Spleen (tissue), 11 donors: ENCODE measurements around the gene NEDD4L. TPM values are rescaled to one million over a fixed set of nuclear protein-coding genes. Genes with fewer than 3 reads are reported as not detected.

Experiments used
- DNase-seq: peaks from one replicate; pipeline ENCODE4 v3.0.0-alpha.2; 2020
- H3K27ac ChIP-seq, 8 donors: fragments of 200-600 bp; sonication (generic) in 7 of 8; 1 replicate in 4 of 8; 2 replicates in 4 of 8; pipeline versions ENCODE4 v1.5.0 to v1.8.0; 2016 to 2021; ENCODE audit warnings: inconsistent platforms in 4 of 8, mild to moderate bottlenecking in 4 of 8, moderate library complexity in 1 of 8
- H3K27me3 ChIP-seq, 7 donors: fragments of 200-600 bp; sonication (generic) in 6 of 7; replicated peaks in 1 of 7; 1 replicate in 4 of 7; 2 replicates in 3 of 7; pipeline versions ENCODE4 v1.5.0 to v1.8.0; 2016 to 2021; ENCODE audit warnings: inconsistent platforms in 3 of 7, mild to moderate bottlenecking in 1 of 7
- H3K36me3 ChIP-seq, 6 donors: fragments of 200-600 bp; sonication (generic) in 5 of 6; 1 replicate in 4 of 6; 2 replicates in 2 of 6; pipeline versions ENCODE4 v1.5.0 to v1.8.0; 2016 to 2021; ENCODE audit warnings: inconsistent platforms in 2 of 6
- H3K4me1 ChIP-seq, 6 donors: fragments of 200-600 bp; sonication (generic) in 5 of 6; 1 replicate in 3 of 6; 2 replicates in 3 of 6; pipeline versions ENCODE4 v1.5.0 to v1.8.0; 2016 to 2021; ENCODE audit warnings: inconsistent platforms in 3 of 6
- H3K4me3 ChIP-seq, 8 donors: fragments of 200-600 bp; sonication (generic) in 7 of 8; 1 replicate in 4 of 8; 2 replicates in 4 of 8; pipeline versions ENCODE4 v1.5.0 to v1.8.0; 2016 to 2021; ENCODE audit warnings: inconsistent platforms in 4 of 8, mild to moderate bottlenecking in 4 of 8, moderate library complexity in 2 of 8
- H3K9me3 ChIP-seq, 8 donors: fragments of 200-600 bp; sonication (generic) in 7 of 8; 1 replicate in 4 of 8; 2 replicates in 4 of 8; pipeline versions ENCODE4 v1.5.0 to v1.8.0; 2016 to 2021; ENCODE audit warnings: inconsistent platforms in 4 of 8
- POLR2A ChIP-seq, 3 donors: fragments of 450-650 bp; IDR thresholded peaks; one replicate each; pipeline ENCODE4 v1.5.1; 2017; ENCODE audit warnings: antibody characterized with exemption in 3 of 3, mild to moderate bottlenecking in 1 of 3
- POLR2AphosphoS5 ChIP-seq, 3 donors: sonication (generic); formaldehyde crosslinking; IDR thresholded peaks; one replicate each; pipeline ENCODE4 v1.5.1; 2017; ENCODE audit warnings: antibody characterized with exemption in 3 of 3
- WGBS, 5 donors: extraction: QIAGEN DNeasy Blood & Tissue Kit in 3 of 5; methylation state at CpG; one replicate each; pipeline versions ENCODE4 v1.1.5 to v1.1.7; 2013 to 2018; 5-methylcytosine and 5-hydroxymethylcytosine counted together
- intact Hi-C: fragments of 100-400 bp; cut with DNase I; formaldehyde crosslinking; loops from one replicate; pipeline ENCODE4 v1.15.0; 2023; ENCODE audit warnings: low total_unique reads
- polyA plus RNA-seq, 3 donors: library from polyadenylated mRNA; stranded (reverse); fragments of 200-250 nt; gene quantifications; one replicate each; pipeline ENCODE4 v1.2.1, GENCODE V29; 2013
- total RNA-seq, 7 donors: library from RNA; depleted of rRNA in 3 of 7; stranded (reverse); fragments of >200 nt in 3 of 7; fragmentation: NEBNext Ultra II Directional in 4 of 7; extraction: Animal tissue kit (Norgen Biotek cat#: 25700) in 4 of 7; gene quantifications; one replicate each; pipeline versions ENCODE4 v1.1.0 to v1.2.1, GENCODE V29; 2016 to 2021
- TF ChIP-seq, protein P1 (sequence below), 11 experiments: fragments of 200-600 bp in 7 of 11; fragments of 450-650 bp in 4 of 11; sonication (generic) in 4 of 11; IDR thresholded peaks in 8 of 11; conservative IDR thresholded peaks in 3 of 11; 1 replicate in 7 of 11; 2 replicates in 4 of 11; pipeline versions ENCODE4 v1.4.0 to v1.8.0; 2016 to 2021; ENCODE audit warnings: antibody characterized with exemption in 11 of 11, inconsistent platforms in 4 of 11, mild to moderate bottlenecking in 1 of 11
- donor health status: healthy with polysubstance abuse.
- donor health status: DM: no; HTN: no; CAD: no; lungs with moderate emphysema.
- donor health status: DM: no; HTN: no; CAD: no.
- donor health status: Bipolar disorder and iron deficiency.
- donor health status: healthy.
- donor health status: DM: no; HTN: no; CAD: no.
- donor health status: DM: yes; HTN: yes; CAD: no.

The NEDD4L gene
- total and polyA plus RNA-seq, 10 donors = 8.7 to 26.9 (median 18.3) TPM

- Histone ChIP-seq H3K9me3 (no peaks in the 10 kb centered on the region), H3K27ac (no peak overlapping the region), H3K36me3 (no peaks in the 10 kb centered on the region), H3K4me1 (peaks cover 0 to 16% (median 3%) of the 10 kb centered on the region in 6 donors), H3K4me3 (no peak overlapping the region), H3K27me3 (no peaks in the 10 kb centered on the region)
- TF ChIP-seq POLR2A (IDR thresholded peaks at IDR 0.05) (no peak), POLR2AphosphoS5 (IDR thresholded peaks at IDR 0.05) (no peak)
- TF ChIP-seq, protein P1, sequence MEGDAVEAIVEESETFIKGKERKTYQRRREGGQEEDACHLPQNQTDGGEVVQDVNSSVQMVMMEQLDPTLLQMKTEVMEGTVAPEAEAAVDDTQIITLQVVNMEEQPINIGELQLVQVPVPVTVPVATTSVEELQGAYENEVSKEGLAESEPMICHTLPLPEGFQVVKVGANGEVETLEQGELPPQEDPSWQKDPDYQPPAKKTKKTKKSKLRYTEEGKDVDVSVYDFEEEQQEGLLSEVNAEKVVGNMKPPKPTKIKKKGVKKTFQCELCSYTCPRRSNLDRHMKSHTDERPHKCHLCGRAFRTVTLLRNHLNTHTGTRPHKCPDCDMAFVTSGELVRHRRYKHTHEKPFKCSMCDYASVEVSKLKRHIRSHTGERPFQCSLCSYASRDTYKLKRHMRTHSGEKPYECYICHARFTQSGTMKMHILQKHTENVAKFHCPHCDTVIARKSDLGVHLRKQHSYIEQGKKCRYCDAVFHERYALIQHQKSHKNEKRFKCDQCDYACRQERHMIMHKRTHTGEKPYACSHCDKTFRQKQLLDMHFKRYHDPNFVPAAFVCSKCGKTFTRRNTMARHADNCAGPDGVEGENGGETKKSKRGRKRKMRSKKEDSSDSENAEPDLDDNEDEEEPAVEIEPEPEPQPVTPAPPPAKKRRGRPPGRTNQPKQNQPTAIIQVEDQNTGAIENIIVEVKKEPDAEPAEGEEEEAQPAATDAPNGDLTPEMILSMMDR (IDR thresholded peaks at IDR 0.05 in 8 of 11, conservative IDR thresholded peaks at IDR 0.05 in 3 of 11) = no peak
- intact Hi-C loops = no loop called here
- WGBS, 5 donors = 63 to 85% (median 65%) methylated on average over 3 of the region's 3 CpGs
- no peak for DNase-seq
Observed at GRCh38 chr18:58216071-58216481, 172.1 kb downstream of the NEDD4L start.

GRCh38 chr18:58217052-58217451 is 173.0 kb downstream of the NEDD4L start:
- Histone ChIP-seq H3K27me3 (no peaks in the 10 kb centered on the region), H3K9me3 (no peaks in the 10 kb centered on the region)

GRCh38 chr18:58218117-58218516 is 174.1 kb downstream of the NEDD4L start:
- DNase-seq = no peak
- 42 to 90% (median 63%) methylated on average over 1 of the region's 1 CpG for WGBS, 5 donors
- H3K4me3 ChIP-seq = no peak overlapping the region
- TF ChIP-seq POLR2AphosphoS5 (IDR thresholded peaks at IDR 0.05) (no peak), POLR2A (IDR thresholded peaks at IDR 0.05) (no peak)
- TF ChIP-seq, protein P1 (IDR thresholded peaks at IDR 0.05 in 8 of 11, conservative IDR thresholded peaks at IDR 0.05 in 3 of 11) = no peak
- intact Hi-C loops = no loop called here
- no peaks in the 10 kb centered on the region for H3K36me3 ChIP-seq
- no peak overlapping the region for H3K27ac ChIP-seq
- no peaks in the 10 kb centered on the region for H3K9me3 ChIP-seq
- peaks cover 0 to 15% (median 3%) of the 10 kb centered on the region in 6 donors for H3K4me1 ChIP-seq
- no peaks in the 10 kb centered on the region for H3K27me3 ChIP-seq

More at GRCh38 chr18:58217052-58217451, 173.0 kb downstream of the NEDD4L start:
- TF ChIP-seq POLR2A (IDR thresholded peaks at IDR 0.05) = no peak
- TF ChIP-seq, protein P1 (IDR thresholded peaks at IDR 0.05 in 8 of 11, conservative IDR thresholded peaks at IDR 0.05 in 3 of 11) = no peak
- TF ChIP-seq POLR2AphosphoS5 (IDR thresholded peaks at IDR 0.05) = no peak
- Histone ChIP-seq H3K4me1 (peaks cover 0 to 16% (median 3%) of the 10 kb centered on the region in 6 donors), H3K36me3 (no peaks in the 10 kb centered on the region), H3K4me3 (no peak overlapping the region), H3K27ac (no peak overlapping the region)
- DNase-seq = no peak
- intact Hi-C loops = no loop called here
- WGBS, 5 donors = 79 to 90% (median 86%) methylated on average over 3 of the region's 3 CpGs

DNA sequence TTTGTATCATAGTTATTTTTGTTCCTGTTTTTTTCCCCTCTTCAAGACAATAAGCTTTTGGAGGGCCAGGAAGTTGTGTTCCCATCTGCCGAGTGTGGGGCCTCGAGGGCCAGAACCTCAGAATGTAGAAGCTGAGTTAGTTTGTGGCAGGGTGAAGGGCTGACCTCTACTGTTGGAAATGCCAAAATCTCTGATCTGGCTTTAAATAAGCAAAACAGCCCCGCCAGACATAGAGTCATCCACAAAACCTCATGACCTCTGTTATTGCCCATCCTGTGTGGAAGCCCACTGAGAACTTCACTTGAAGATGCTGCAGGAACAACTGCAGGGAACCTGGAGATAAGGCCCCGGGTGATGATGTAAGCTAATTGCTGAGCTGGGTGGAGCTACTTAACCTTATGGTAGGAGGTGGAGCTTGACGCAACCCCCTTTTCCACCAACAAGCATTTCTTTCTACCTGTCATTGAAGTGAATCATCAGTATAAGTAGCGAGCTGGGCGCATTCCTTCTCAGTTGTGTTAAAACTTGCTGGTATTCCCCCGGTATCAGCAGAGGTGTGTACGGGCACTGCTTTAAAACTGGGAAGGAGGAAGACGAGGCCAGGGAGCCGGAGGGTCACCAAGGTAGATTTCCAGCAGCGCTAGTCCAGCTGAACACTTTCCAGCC is 177.2 kb downstream of the NEDD4L start:
- Histone ChIP-seq H3K27me3 (no peaks in the 10 kb centered on the region), H3K4me3 (no peak overlapping the region), H3K27ac (no peak overlapping the region), H3K4me1 (peaks cover 0 to 32% (median 14%) of the 10 kb centered on the region in 6 donors), H3K36me3 (no peaks in the 10 kb centered on the region), H3K9me3 (no peaks in the 10 kb centered on the region)
- WGBS, 5 donors = 84 to 93% (median 89%) methylated on average over 12 of the region's 12 CpGs
- intact Hi-C loops = no loop called here
- TF ChIP-seq POLR2A (IDR thresholded peaks at IDR 0.05) = no peak
- TF ChIP-seq POLR2AphosphoS5 (IDR thresholded peaks at IDR 0.05) = no peak
- TF ChIP-seq, protein P1 (IDR thresholded peaks at IDR 0.05 in 8 of 11, conservative IDR thresholded peaks at IDR 0.05 in 3 of 11) = no peak
- DNase-seq = no peak
